GM12891 (cell line): ENCODE measurements around the gene TTC39C. TPM values are rescaled to one million over a fixed set of nuclear protein-coding genes. Genes with fewer than 3 reads are reported as not detected.

Experiments
- DNase-seq: peaks from one replicate; pipeline ENCODE4 v3.0.0; 2011; ENCODE audit warnings: low spot score; ENCODE audit not compliant: insufficient read length
- FAIRE-seq: peaks from 2 replicates; lab custom pipeline; 2011; peaks lifted over from hg19 to GRCh38; lab: Jason Lieb, UNC
- PAX5 ChIP-seq: IDR thresholded peaks from 2 replicates; pipeline ENCODE4 v1.6.1; 2011; ENCODE audit warnings: low read length, moderate library complexity, mild to moderate bottlenecking; ENCODE audit not compliant: insufficient read depth, severe bottlenecking
- POLR2A ChIP-seq: IDR thresholded peaks from 2 replicates; pipeline ENCODE4 v1.6.1; 2011; ENCODE audit warnings: low read depth, low read length, control low read depth
- POLR2AphosphoS5 ChIP-seq: IDR thresholded peaks from 2 replicates; pipeline ENCODE4 v1.6.1; 2011; ENCODE audit warnings: low read depth, low read length, control low read depth
- POU2F2 ChIP-seq: IDR thresholded peaks from 2 replicates; pipeline ENCODE4 v1.6.1; 2011; ENCODE audit warnings: low read depth, mild to moderate bottlenecking, control low read depth, low read length, moderate library complexity
- SPI1 ChIP-seq: IDR thresholded peaks from 2 replicates; pipeline ENCODE4 v1.6.1; 2011; ENCODE audit warnings: low read depth, low read length, control low read depth
- TAF1 ChIP-seq: IDR thresholded peaks from 2 replicates; pipeline ENCODE4 v1.6.1; 2011; ENCODE audit warnings: low read depth, low read length, control low read depth
- polyA plus RNA-seq: library from polyadenylated mRNA; unstranded; fragments of >200 nt; gene quantifications from one replicate; pipeline ENCODE4 v1.2.1, GENCODE V29; 2012; ENCODE audit warnings: low read depth, missing spikeins, inconsistent platforms; ENCODE audit not compliant: missing spikeins

Gene TTC39C
- polyA plus RNA-seq: 62.5 TPM

- FAIRE-seq (peak; percentile 91), DNase-seq (peak; percentile 73)
- TF ChIP-seq PAX5 (no peak), POLR2A (peak; percentile 44; the same call in 1 of the 2 replicates), SPI1 (no peak), TAF1 (no peak; the same call in 1 of the 2 replicates), POLR2AphosphoS5 (peak; percentile 48), POU2F2 (no peak)
These were observed at the start of gene TTC39C for GRCh38 chr18:24014062-24014985. Gene TTC39C (plus strand): TSS chr18:24014754. CDS start chr18:24014872, 118 bp downstream.

GRCh38 chr18:23966909-23967308 is 47.6 kb upstream of the TTC39C start:
- TF ChIP-seq PAX5 (no peak), POU2F2 (no peak), TAF1 (no peak), SPI1 (no peak), POLR2AphosphoS5 (no peak), POLR2A (no peak)
- FAIRE-seq (peak; percentile 66), DNase-seq (no peak)

GRCh38 chr18:23967321-23968089 is 47.0 kb upstream of the TTC39C start:
- no peak for DNase-seq
- peak; percentile 89 for FAIRE-seq
- TF ChIP-seq PAX5: no peak
- TF ChIP-seq POLR2AphosphoS5: no peak

GRCh38 chr18:23968638-23969604 is 45.6 kb upstream of the TTC39C start:
- FAIRE-seq: no peak
- no peak for TF ChIP-seq POLR2AphosphoS5
- no peak for TF ChIP-seq SPI1
- no peak for TF ChIP-seq POLR2A
- TF ChIP-seq POU2F2: no peak
- no peak for TF ChIP-seq TAF1
- TF ChIP-seq PAX5: no peak
- DNase-seq: no peak

- TF ChIP-seq TAF1 (no peak), POLR2AphosphoS5 (no peak), SPI1 (no peak), POU2F2 (no peak), PAX5 (no peak), POLR2A (no peak)
- DNase-seq: no peak
- FAIRE-seq: no peak
These were observed 44.9 kb upstream of the TTC39C start for GRCh38 chr18:23969664-23970063.

GRCh38 chr18:23970161-23971096 is 44.1 kb upstream of the TTC39C start:
- DNase-seq (no peak), FAIRE-seq (peak; percentile 95)
- TF ChIP-seq POU2F2 (no peak), PAX5 (no peak), POLR2A (no peak), POLR2AphosphoS5 (no peak), SPI1 (peak; percentile 40; the same call in 1 of the 2 replicates)

GRCh38 chr18:23971097-23971440 is 43.5 kb upstream of the TTC39C start:
- no peak for TF ChIP-seq POLR2A
- no peak for TF ChIP-seq PAX5
- TF ChIP-seq TAF1: no peak
- no peak for TF ChIP-seq POLR2AphosphoS5
- no peak for TF ChIP-seq POU2F2
- TF ChIP-seq SPI1: no peak
- FAIRE-seq (no peak), DNase-seq (no peak)

GRCh38 chr18:23971666-23972230 is 42.8 kb upstream of the TTC39C start:
- FAIRE-seq (no peak), DNase-seq (no peak)
- TF ChIP-seq POU2F2: no peak
- TF ChIP-seq SPI1: no peak
- no peak for TF ChIP-seq POLR2A
- no peak for TF ChIP-seq TAF1
- TF ChIP-seq POLR2AphosphoS5: no peak
- TF ChIP-seq PAX5: no peak

GRCh38 chr18:23972453-23972852 is 42.1 kb upstream of the TTC39C start:
- TF ChIP-seq POU2F2 (no peak), SPI1 (no peak), POLR2A (no peak), TAF1 (no peak)
- no peak for FAIRE-seq

More at GRCh38 chr18:23972453-23972852, 42.1 kb upstream of the TTC39C start:
- DNase-seq: no peak
